GM03348 (cell line): ENCODE data around the gene ARPP19.
A peak's percentile ranks its signal among the peaks of the same experiment; 100 is the strongest.
"Not testable (repeated sequence)": the region's sequence is repeated elsewhere in the genome, so short reads cannot be mapped to it uniquely, and the experiment has no call there.

Experiments used
- DNase-seq: peaks from one replicate; pipeline ENCODE4 v3.0.0; 2012; ENCODE audit warnings: low spot score

The ARPP19 gene

GRCh38 chr15:52568601-52569585 lies at the start of gene ARPP19:
Gene ARPP19, minus strand, starts transcription at chr15:52569030. Its CDS starts 138 bp downstream, at chr15:52568892.
- peak; percentile 91 for DNase-seq

GRCh38 chr15:52617026-52617425 lies 48.2 kb upstream of the ARPP19 start:
- DNase-seq, result no peak

- DNase-seq, result no peak
Measured at GRCh38 chr15:52615302-52615701, 46.5 kb upstream of the ARPP19 start.

GRCh38 chr15:52609593-52609992 lies 40.8 kb upstream of the ARPP19 start:
- DNase-seq, result no peak

- no peak for DNase-seq
Measured at GRCh38 chr15:52584414-52584813, 15.6 kb upstream of the ARPP19 start.

GRCh38 chr15:52579852-52580251 lies 11.0 kb upstream of the ARPP19 start:
- DNase-seq, result no peak

- no peak for DNase-seq
Measured at GRCh38 chr15:52576692-52577091, 7.9 kb upstream of the ARPP19 start.

- DNase-seq, result not testable (repeated sequence)
Measured at GRCh38 chr15:52575573-52575972, 6.7 kb upstream of the ARPP19 start.

GRCh38 chr15:52575072-52575471 lies 6.2 kb upstream of the ARPP19 start:
- no peak for DNase-seq

- DNase-seq, result not testable (repeated sequence)
Measured at GRCh38 chr15:52574623-52575022, 5.8 kb upstream of the ARPP19 start.

- DNase-seq, result peak; percentile 17
Measured at GRCh38 chr15:52567871-52568600, 794 bp downstream of the ARPP19 start.

- no peak for DNase-seq
Measured at GRCh38 chr15:52566889-52567288, 1.9 kb downstream of the ARPP19 start.

- not testable (repeated sequence) for DNase-seq
Measured at GRCh38 chr15:52565417-52566358, 3.1 kb downstream of the ARPP19 start.

- no peak for DNase-seq
Measured at GRCh38 chr15:52563501-52564060, 5.2 kb downstream of the ARPP19 start.

GRCh38 chr15:52559575-52559974 lies 9.3 kb downstream of the ARPP19 start:
- DNase-seq, result peak; percentile 19

- DNase-seq, result no peak
Measured at GRCh38 chr15:52559022-52559421, 9.8 kb downstream of the ARPP19 start.

- DNase-seq, result no peak
Measured at GRCh38 chr15:52558196-52558595, 10.6 kb downstream of the ARPP19 start.

GRCh38 chr15:52557274-52557641 lies 11.6 kb downstream of the ARPP19 start:
- no peak for DNase-seq

GRCh38 chr15:52556524-52557273 lies 12.1 kb downstream of the ARPP19 start:
- no peak for DNase-seq

GRCh38 chr15:52552303-52552702 lies 16.5 kb downstream of the ARPP19 start:
- DNase-seq, result no peak

- no peak for DNase-seq
Measured at GRCh38 chr15:52551762-52552161, 17.1 kb downstream of the ARPP19 start.
